Endothelial cell of umbilical vein (primary cell): ENCODE measurements around the gene MAP4K4. TPM values are rescaled to one million over a fixed set of nuclear protein-coding genes. Genes with fewer than 3 reads are reported as not detected.

ENCODE experiments used
- BruUV-seq: library from RNA; stranded (reverse); fragments of 400-500 nt; replicated peaks from 2 replicates; lab custom pipeline; 2021; lab: Mats Ljungman, UMichigan
- CTCF ChIA-PET: fragments of 300-600, 350-600 bp; sonication (Branson Sonifier 250); formaldehyde crosslinking; loops from one replicate; lab custom pipeline; 2021; ENCODE audit warnings: antibody characterized with exemption, inconsistent platforms; lab: Charles Lee
- POLR2A ChIA-PET: fragments of 300-600, 350-600 bp; sonication (Branson Sonifier 250); formaldehyde crosslinking; loops from one replicate; lab custom pipeline; 2021; ENCODE audit warnings: antibody characterized with exemption, inconsistent platforms; lab: Charles Lee
- DNase-seq: peaks from one replicate; pipeline ENCODE4 v3.0.0-alpha.2; 2011; ENCODE audit warnings: low read depth, low spot score
- FAIRE-seq: peaks from 2 replicates; lab custom pipeline; 2011; peaks lifted over from hg19 to GRCh38; lab: Jason Lieb, UNC
- H2AFZ ChIP-seq: 2 replicates; pipeline ENCODE4 v1.6.0; 2012; ENCODE audit warnings: low read depth, low read length, control low read depth, inconsistent platforms
- H3K27ac ChIP-seq: 2 replicates; pipeline ENCODE4 v1.5.1; 2011; ENCODE audit warnings: low read depth, mild to moderate bottlenecking, control low read depth, low read length, moderate library complexity; ENCODE audit not compliant: insufficient read depth
- H3K27me3 ChIP-seq, 2 experiments: 2 replicates each; pipeline versions ENCODE4 v1.6.0 to v1.6.1; 2011; ENCODE audit warnings: low read length in 2 of 2, mixed read lengths in 1 of 2; ENCODE audit not compliant: control insufficient read depth in 2 of 2, insufficient read depth in 2 of 2
- H3K36me3 ChIP-seq, 2 experiments: 2 replicates in 1 of 2; 3 replicates in 1 of 2; pipeline ENCODE4 v1.5.1; 2011; ENCODE audit warnings: low read length in 2 of 2, mild to moderate bottlenecking in 1 of 2, moderate library complexity in 1 of 2; ENCODE audit not compliant: control insufficient read depth in 2 of 2, insufficient read depth in 2 of 2; ENCODE audit errors: extremely low read depth in 1 of 2
- H3K4me1 ChIP-seq: 3 replicates; pipeline ENCODE4 v1.5.1; 2011; ENCODE audit warnings: mild to moderate bottlenecking, low read length; ENCODE audit not compliant: control insufficient read depth, insufficient read depth; ENCODE audit errors: extremely low read depth
- H3K4me2 ChIP-seq: 2 replicates; pipeline ENCODE4 v1.6.1; 2011; ENCODE audit warnings: low read length, control low read depth, mixed read lengths; ENCODE audit not compliant: insufficient read depth
- H3K4me3 ChIP-seq, 3 experiments: fragments of 200-600 bp in 1 of 3; sonication (generic), shearing (Covaris generic) in 1 of 3; replicated peaks in 1 of 3; 2 replicates each; pipeline ENCODE4 v1.5.1; 2011 to 2016; ENCODE audit warnings: control low read depth in 3 of 3, low read length in 3 of 3, mild to moderate bottlenecking in 2 of 3, inconsistent platforms in 1 of 3, low read depth in 1 of 3, moderate library complexity in 1 of 3; ENCODE audit not compliant: insufficient read depth in 1 of 3
- H3K79me2 ChIP-seq: 2 replicates; pipeline ENCODE4 v1.6.0; 2012; ENCODE audit warnings: low read length, inconsistent platforms; ENCODE audit not compliant: control insufficient read depth, insufficient read depth
- H3K9ac ChIP-seq: replicated peaks from 2 replicates; pipeline ENCODE3; 2011; ENCODE audit warnings: low read length, control low read depth; ENCODE audit not compliant: insufficient read depth; ENCODE audit errors: extremely low read depth
- H3K9me1 ChIP-seq: replicated peaks from 3 replicates; pipeline ENCODE4 v1.6.0; 2011; ENCODE audit warnings: mild to moderate bottlenecking, low read length; ENCODE audit not compliant: control insufficient read depth, insufficient read depth; ENCODE audit errors: extremely low read depth
- H3K9me3 ChIP-seq: replicated peaks from 2 replicates; pipeline ENCODE4 v1.5.1; 2012; ENCODE audit warnings: low read length, inconsistent platforms; ENCODE audit not compliant: control insufficient read depth, insufficient read depth
- H4K20me1 ChIP-seq: replicated peaks from 2 replicates; pipeline ENCODE3; 2011; ENCODE audit warnings: mild to moderate bottlenecking, low read length; ENCODE audit not compliant: control insufficient read depth, insufficient read depth; ENCODE audit errors: extremely low read depth
- EZH2 ChIP-seq: IDR thresholded peaks from 2 replicates; pipeline ENCODE4 v1.6.1; 2012; ENCODE audit warnings: borderline replicate concordance, low read depth, mild to moderate bottlenecking, moderate library complexity, low read length, inconsistent platforms; ENCODE audit not compliant: severe bottlenecking
- FOS ChIP-seq: IDR thresholded peaks from 2 replicates; pipeline ENCODE4 v1.6.1; 2011; ENCODE audit warnings: mild to moderate bottlenecking, low read length, moderate library complexity, borderline replicate concordance; ENCODE audit not compliant: insufficient read depth
- GATA2 ChIP-seq: IDR thresholded peaks from 2 replicates; pipeline ENCODE4 v1.7.0; 2011; ENCODE audit warnings: low read depth, mild to moderate bottlenecking, moderate library complexity, mixed read lengths, low read length; ENCODE audit not compliant: insufficient read length, insufficient read depth
- JUN ChIP-seq: IDR thresholded peaks from 2 replicates; pipeline ENCODE4 v1.6.1; 2011; ENCODE audit warnings: borderline replicate concordance, low read depth; ENCODE audit not compliant: insufficient read length, insufficient read depth
- MAX ChIP-seq: IDR thresholded peaks from 2 replicates; pipeline ENCODE4 v1.6.1; 2011; ENCODE audit not compliant: insufficient read depth, insufficient read length
- MYC ChIP-seq: IDR thresholded peaks from one replicate; pipeline ENCODE4 v1.6.1; 2011; ENCODE audit warnings: mild to moderate bottlenecking, low read depth, low read length
- POLR2A ChIP-seq: IDR thresholded peaks from 2 replicates; pipeline ENCODE4 v1.6.1; 2012; ENCODE audit warnings: low read depth, mild to moderate bottlenecking, control low read depth, low read length
- POLR2AphosphoS5 ChIP-seq: IDR thresholded peaks from 2 replicates; pipeline ENCODE4 v1.6.1; 2012; ENCODE audit warnings: low read depth, mild to moderate bottlenecking, control low read depth, low read length, moderate library complexity; ENCODE audit not compliant: insufficient read depth
- dilution Hi-C: fragments of 300-500 bp; cut with MboI; formaldehyde crosslinking; loops from one replicate; pipeline ENCODE4 v1.15.0; 2019; ENCODE audit warnings: low sequenced_read_pairs; ENCODE audit not compliant: extremely low pct_ligation_motif_present
- intact Hi-C: fragments of 100-400 bp; cut with micrococcal nuclease; formaldehyde crosslinking; loops from one replicate; pipeline ENCODE4 v1.10.0; 2022
- polyA plus RNA-seq, 4 experiments: library from polyadenylated mRNA; depleted of rRNA in 3 of 4; stranded (reverse) in 3 of 4; unstranded in 1 of 4; fragments of >200 nt; gene quantifications; 2 replicates each; pipeline versions ENCODE4 v1.2.1 to v1.2.3, GENCODE V29; 2011 to 2012; ENCODE audit warnings: missing spikeins in 1 of 4
- total RNA-seq: library from RNA; stranded (reverse); gene quantifications from 2 replicates; pipeline ENCODE4 v1.2.3, GENCODE V29; 2021
- TF ChIP-seq, protein P1 (sequence below), 2 donors: IDR thresholded peaks; 1 replicate in 1 of 2; 2 replicates in 1 of 2; pipeline ENCODE4 v1.5.1; 2011; ENCODE audit warnings: low read length in 2 of 2, mild to moderate bottlenecking in 2 of 2, moderate library complexity in 2 of 2, control low read depth in 1 of 2, inconsistent platforms in 1 of 2, low read depth in 1 of 2; ENCODE audit not compliant: insufficient read depth in 1 of 2; ENCODE audit errors: extremely low read depth in 1 of 2

The MAP4K4 gene
- total and polyA plus RNA-seq, 2 donors (not counting 3 experiments of a cell fraction or from before 2014, with no cell fraction given) = 79.4 to 269 TPM

DNA sequence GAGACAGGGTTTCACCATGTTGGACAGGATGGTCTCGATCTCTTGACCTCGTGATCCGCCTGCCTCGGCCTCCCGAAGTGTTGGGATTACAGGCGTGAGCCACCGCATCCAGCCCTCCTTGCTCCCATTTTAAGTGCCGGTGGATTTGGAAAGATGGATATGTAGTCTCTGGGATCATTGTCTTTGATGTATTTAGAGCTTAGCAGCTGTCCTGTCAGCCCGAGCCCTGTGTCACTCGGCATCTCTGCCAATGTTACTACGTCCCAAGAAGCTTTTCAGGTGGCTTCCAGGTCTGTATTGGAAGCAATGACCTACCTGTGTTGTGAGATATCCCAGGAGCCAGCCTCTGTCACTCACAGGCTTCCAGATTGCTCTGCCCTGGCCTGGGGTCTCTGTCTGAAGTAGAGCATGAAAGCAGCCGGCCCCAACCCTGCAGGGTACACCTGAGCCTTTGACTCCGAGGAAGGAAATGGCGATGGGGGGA, 35.3 kb downstream of the MAP4K4 start:
- Histone ChIP-seq H3K27me3 (no peaks in the 10 kb centered on the region), H4K20me1 (peaks cover 26% of the 10 kb centered on the region), H3K4me1 (peaks cover 39% of the 10 kb centered on the region), H3K79me2 (peaks cover 100% of the 10 kb centered on the region), H2AFZ (no peak overlapping the region), H3K27ac (no peak overlapping the region), H3K9ac (no peak overlapping the region), H3K4me3 (no peak overlapping the region), H3K9me3 (no peaks in the 10 kb centered on the region), H3K36me3 (no peaks in the 10 kb centered on the region), H3K9me1 (no peaks in the 10 kb centered on the region), H3K4me2 (no peak overlapping the region)
- no peak for FAIRE-seq
- dilution Hi-C loops (no loop called here), intact Hi-C loops (no loop called here)
- TF ChIP-seq EZH2 (no peak), MAX (no peak), POLR2AphosphoS5 (no peak), POLR2A (no peak), JUN (no peak), MYC (no peak), GATA2 (no peak), FOS (no peak)
- TF ChIP-seq, protein P1, sequence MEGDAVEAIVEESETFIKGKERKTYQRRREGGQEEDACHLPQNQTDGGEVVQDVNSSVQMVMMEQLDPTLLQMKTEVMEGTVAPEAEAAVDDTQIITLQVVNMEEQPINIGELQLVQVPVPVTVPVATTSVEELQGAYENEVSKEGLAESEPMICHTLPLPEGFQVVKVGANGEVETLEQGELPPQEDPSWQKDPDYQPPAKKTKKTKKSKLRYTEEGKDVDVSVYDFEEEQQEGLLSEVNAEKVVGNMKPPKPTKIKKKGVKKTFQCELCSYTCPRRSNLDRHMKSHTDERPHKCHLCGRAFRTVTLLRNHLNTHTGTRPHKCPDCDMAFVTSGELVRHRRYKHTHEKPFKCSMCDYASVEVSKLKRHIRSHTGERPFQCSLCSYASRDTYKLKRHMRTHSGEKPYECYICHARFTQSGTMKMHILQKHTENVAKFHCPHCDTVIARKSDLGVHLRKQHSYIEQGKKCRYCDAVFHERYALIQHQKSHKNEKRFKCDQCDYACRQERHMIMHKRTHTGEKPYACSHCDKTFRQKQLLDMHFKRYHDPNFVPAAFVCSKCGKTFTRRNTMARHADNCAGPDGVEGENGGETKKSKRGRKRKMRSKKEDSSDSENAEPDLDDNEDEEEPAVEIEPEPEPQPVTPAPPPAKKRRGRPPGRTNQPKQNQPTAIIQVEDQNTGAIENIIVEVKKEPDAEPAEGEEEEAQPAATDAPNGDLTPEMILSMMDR (IDR thresholded peaks at IDR 0.05; ENCODE audit: extremely low read depth in 1 of 2, insufficient read depth in 1 of 2, low read depth in 1 of 2, low read length in 2 of 2) = no peak
- ChIA-PET POLR2A (no interaction called here), CTCF (interaction anchor here (1.4 to 1.9 kb wide), 2 partner anchors 91 to 99 kb away, joined by 5 to 6 read pairs; no protein-coding TSS in a partner anchor)
- no TSS peak for BruUV-seq
- DNase-seq = no peak
